ENCODE data around the gene ZFYVE19. TPM values are rescaled to one million over a fixed set of nuclear protein-coding genes. Genes with fewer than 3 reads are reported as not detected.
A peak's percentile ranks its signal among the peaks of the same experiment; 100 is the strongest.

The ZFYVE19 gene
- total and polyA plus RNA-seq, 2 of the 13 experiments (the other 11 are each of a cell fraction or from before 2014, with no cell fraction given), result 23.3 to 44.0 TPM

DNA sequence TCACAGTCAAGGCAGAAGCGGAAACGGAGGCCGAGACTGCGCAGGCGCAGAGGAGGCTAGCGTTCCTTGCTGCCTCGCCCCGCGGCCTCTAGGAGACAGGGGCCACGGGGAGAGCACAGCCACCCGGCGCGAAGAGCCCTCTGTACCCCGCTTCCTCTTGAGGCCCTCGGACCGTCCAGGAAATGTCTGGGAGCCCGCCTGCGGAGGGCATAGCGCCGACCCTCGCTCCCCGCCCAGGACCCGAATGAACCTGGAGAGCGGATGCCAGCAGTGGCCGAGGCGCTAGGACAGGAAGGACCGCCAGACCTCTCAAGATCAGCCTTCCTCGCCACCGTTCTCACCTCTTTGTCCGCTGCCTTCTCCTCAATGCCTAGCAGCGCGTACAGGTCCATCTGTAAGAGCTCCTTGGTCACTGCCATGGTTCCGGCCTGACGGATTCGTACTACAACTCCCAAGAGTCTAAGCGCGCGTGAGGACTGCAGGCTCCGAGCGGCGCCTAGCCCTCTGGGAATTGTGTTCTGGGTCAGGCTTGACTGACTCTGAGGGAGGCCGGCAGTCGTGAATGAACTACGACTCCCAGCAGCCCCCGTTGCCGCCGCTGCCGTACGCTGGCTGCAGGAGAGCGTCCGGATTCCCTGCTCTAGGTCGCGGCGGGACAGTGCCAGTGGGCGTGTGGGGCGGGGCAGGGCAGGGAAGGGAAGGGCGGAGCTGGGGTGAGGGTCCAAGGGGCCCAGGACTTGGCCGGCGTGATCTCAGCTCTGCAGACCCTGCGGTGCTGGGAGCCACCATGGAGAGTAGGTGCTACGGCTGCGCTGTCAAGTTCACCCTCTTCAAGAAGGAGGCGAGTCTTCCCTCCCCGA is at the start of gene ZFYVE19, which contains the start of gene DNAJC17 (continued):
- TF ChIP-seq, protein P1, sequence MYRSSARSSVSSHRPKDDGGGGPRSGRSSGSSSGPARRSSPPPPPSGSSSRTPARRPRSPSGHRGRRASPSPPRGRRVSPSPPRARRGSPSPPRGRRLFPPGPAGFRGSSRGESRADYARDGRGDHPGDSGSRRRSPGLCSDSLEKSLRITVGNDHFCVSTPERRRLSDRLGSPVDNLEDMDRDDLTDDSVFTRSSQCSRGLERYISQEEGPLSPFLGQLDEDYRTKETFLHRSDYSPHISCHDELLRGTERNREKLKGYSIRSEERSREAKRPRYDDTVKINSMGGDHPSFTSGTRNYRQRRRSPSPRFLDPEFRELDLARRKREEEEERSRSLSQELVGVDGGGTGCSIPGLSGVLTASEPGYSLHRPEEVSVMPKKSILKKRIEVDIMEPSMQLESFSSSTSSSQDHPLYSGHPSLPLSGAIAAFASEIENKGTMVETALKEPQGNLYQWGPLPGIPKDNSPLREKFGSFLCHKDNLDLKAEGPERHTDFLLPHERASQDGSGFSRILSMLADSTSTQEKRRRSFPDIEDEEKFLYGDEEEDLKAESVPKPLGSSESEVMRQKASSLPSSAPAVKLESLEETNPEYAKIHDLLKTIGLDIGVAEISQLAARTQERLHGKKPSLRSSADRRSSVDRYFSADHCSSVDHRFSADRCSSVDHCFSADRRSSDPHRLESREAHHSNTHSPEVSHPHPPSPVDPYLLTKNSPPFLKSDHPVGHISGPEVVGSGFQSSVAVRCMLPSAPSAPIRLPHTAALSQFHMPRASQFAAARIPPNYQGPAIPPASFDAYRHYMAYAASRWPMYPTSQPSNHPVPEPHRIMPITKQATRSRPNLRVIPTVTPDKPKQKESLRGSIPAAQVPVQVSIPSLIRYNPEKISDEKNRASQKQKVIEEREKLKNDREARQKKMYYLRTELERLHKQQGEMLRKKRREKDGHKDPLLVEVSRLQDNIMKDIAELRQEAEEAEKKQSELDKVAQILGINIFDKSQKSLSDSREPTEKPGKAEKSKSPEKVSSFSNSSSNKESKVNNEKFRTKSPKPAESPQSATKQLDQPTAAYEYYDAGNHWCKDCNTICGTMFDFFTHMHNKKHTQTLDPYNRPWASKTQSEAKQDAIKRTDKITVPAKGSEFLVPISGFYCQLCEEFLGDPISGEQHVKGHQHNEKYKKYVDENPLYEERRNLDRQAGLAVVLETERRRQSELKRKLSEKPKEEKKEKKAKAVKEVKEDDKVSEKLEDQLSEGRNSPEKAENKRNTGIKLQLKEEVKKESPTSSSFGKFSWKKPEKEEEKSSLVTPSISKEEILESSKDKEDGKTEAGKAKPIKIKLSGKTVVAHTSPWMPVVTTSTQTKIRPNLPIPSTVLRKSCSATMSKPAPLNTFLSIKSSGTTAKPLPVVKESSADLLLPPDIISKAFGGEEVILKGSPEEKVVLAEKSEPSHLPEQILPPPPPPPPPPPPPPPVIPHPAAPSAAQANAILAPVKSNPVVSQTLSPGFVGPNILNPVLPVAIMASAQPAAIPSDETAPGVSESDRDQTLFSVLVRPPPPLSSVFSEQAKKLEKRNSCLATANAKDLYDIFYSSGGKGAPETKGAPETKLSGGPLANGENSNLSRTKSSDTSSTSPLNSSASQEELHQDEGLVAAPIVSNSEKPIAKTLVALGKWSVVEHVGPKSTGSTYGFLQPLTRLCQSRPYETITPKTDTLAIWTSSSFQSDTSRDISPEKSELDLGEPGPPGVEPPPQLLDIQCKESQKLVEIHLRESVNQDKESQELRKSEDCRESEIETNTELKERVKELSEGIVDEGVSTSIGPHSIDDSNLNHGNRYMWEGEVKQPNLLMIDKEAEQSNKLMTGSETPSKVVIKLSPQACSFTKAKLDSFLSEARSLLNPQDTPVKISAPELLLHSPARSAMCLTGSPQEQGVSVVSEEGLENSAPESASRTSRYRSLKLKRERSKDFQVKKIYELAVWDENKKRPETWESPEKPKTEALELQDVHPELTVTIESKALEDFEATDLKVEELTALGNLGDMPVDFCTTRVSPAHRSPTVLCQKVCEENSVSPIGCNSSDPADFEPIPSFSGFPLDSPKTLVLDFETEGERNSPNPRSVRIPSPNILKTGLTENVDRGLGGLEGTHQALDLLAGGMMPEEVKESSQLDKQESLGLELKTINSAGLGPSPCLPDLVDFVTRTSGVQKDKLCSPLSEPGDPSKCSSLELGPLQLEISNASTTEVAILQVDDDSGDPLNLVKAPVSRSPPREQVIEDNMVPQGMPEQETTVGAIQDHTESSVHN (CRISPR knock-in tag; IDR thresholded peaks at IDR 0.05), result peak; percentile 81; the same call in 1 of the 2 replicates
- peak; percentile 66 for TF ChIP-seq ZNF777 (CRISPR knock-in tag; IDR thresholded peaks at IDR 0.05)
- TF ChIP-seq, protein P2, sequence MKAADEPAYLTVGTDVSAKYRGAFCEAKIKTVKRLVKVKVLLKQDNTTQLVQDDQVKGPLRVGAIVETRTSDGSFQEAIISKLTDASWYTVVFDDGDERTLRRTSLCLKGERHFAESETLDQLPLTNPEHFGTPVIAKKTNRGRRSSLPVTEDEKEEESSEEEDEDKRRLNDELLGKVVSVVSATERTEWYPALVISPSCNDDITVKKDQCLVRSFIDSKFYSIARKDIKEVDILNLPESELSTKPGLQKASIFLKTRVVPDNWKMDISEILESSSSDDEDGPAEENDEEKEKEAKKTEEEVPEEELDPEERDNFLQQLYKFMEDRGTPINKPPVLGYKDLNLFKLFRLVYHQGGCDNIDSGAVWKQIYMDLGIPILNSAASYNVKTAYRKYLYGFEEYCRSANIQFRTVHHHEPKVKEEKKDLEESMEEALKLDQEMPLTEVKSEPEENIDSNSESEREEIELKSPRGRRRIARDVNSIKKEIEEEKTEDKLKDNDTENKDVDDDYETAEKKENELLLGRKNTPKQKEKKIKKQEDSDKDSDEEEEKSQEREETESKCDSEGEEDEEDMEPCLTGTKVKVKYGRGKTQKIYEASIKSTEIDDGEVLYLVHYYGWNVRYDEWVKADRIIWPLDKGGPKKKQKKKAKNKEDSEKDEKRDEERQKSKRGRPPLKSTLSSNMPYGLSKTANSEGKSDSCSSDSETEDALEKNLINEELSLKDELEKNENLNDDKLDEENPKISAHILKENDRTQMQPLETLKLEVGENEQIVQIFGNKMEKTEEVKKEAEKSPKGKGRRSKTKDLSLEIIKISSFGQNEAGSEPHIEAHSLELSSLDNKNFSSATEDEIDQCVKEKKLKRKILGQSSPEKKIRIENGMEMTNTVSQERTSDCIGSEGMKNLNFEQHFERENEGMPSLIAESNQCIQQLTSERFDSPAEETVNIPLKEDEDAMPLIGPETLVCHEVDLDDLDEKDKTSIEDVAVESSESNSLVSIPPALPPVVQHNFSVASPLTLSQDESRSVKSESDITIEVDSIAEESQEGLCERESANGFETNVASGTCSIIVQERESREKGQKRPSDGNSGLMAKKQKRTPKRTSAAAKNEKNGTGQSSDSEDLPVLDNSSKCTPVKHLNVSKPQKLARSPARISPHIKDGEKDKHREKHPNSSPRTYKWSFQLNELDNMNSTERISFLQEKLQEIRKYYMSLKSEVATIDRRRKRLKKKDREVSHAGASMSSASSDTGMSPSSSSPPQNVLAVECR (CRISPR knock-in tag; IDR thresholded peaks at IDR 0.05; ENCODE audit: borderline replicate concordance), result peak; percentile 94
- peak; percentile 29; the same call in 1 of the 2 replicates for TF ChIP-seq SIN3A (IDR thresholded peaks at IDR 0.05; ENCODE audit: borderline replicate concordance, low read depth, low read length)
- TF ChIP-seq ZNF607 (CRISPR knock-in tag; IDR thresholded peaks at IDR 0.05; ENCODE audit: borderline replicate concordance), result no peak; the same call in 1 of the 2 replicates
- no peak for TF ChIP-seq SOX6 (IDR thresholded peaks at IDR 0.05)
- peak; percentile 80 for TF ChIP-seq SOX6 (CRISPR knock-in tag; IDR thresholded peaks at IDR 0.05)
- TF ChIP-seq ZNF766 (CRISPR knock-in tag; IDR thresholded peaks at IDR 0.05; ENCODE audit: borderline replicate concordance), result no peak
- TF ChIP-seq, protein P3, sequence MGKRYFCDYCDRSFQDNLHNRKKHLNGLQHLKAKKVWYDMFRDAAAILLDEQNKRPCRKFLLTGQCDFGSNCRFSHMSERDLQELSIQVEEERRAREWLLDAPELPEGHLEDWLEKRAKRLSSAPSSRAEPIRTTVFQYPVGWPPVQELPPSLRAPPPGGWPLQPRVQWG (CRISPR knock-in tag; IDR thresholded peaks at IDR 0.05; ENCODE audit: borderline replicate concordance, low read depth), result no peak
- TF ChIP-seq PAWR (CRISPR knock-in tag; IDR thresholded peaks at IDR 0.05; ENCODE audit: borderline replicate concordance), result 0 out of 2 replicates have a peak, but pooled peaks have one; percentile 69
- TF ChIP-seq NFE2L1 (CRISPR knock-in tag; IDR thresholded peaks at IDR 0.05; ENCODE audit: borderline replicate concordance), result 0 out of 2 replicates have a peak, but pooled peaks have one; percentile 28
- TF ChIP-seq IKZF1 (IDR thresholded peaks at IDR 0.05), result no peak
- no peak for TF ChIP-seq ZNF10 (CRISPR knock-in tag; IDR thresholded peaks at IDR 0.05; ENCODE audit: borderline replicate concordance, low read depth)
- TF ChIP-seq ZMYM4 (CRISPR knock-in tag; IDR thresholded peaks at IDR 0.05), result peak; percentile 62

Data from HepG2 (cell line).